Heart left ventricle (tissue), 16 donors: ENCODE data around the gene SBSN. TPM values are rescaled to one million over a fixed set of nuclear protein-coding genes. Genes with fewer than 3 reads are reported as not detected.

Source experiments
- ATAC-seq, 4 donors: fragments of 200-7000 bp; cut with Tn5 transposase; one replicate each; pipeline ENCODE4 v1.9.1; 2020 to 2022; ENCODE audit warnings: moderate library complexity in 4 of 4, mild to moderate bottlenecking in 3 of 4, moderate number of reproducible peaks in 1 of 4
- DNase-seq, 5 donors: peaks; one replicate each; pipeline ENCODE4 v3.0.0-alpha.2; 2020
- H3K27ac ChIP-seq, 12 donors: fragments of 200-600 bp; sonication (generic) in 4 of 12; one replicate each; pipeline versions ENCODE4 v1.5.0 to v1.8.0; 2016 to 2022; ENCODE audit warnings: mild to moderate bottlenecking in 2 of 12
- H3K27me3 ChIP-seq, 9 donors: fragments of 200-600 bp; sonication (generic) in 2 of 9; one replicate each; pipeline versions ENCODE4 v1.5.1 to v1.8.0; 2016 to 2022; ENCODE audit warnings: mild to moderate bottlenecking in 3 of 9
- H3K36me3 ChIP-seq, 9 donors: fragments of 200-600 bp; sonication (generic) in 2 of 9; one replicate each; pipeline versions ENCODE4 v1.5.0 to v1.8.0; 2018 to 2022; ENCODE audit warnings: mild to moderate bottlenecking in 2 of 9
- H3K4me1 ChIP-seq, 12 donors: fragments of 200-600 bp; sonication (generic) in 4 of 12; one replicate each; pipeline versions ENCODE4 v1.5.0 to v1.8.0; 2016 to 2022; ENCODE audit warnings: mild to moderate bottlenecking in 3 of 12
- H3K4me3 ChIP-seq, 12 donors: fragments of 200-600 bp; sonication (generic) in 4 of 12; one replicate each; pipeline versions ENCODE4 v1.5.0 to v1.8.0; 2017 to 2022; ENCODE audit warnings: mild to moderate bottlenecking in 9 of 12, moderate library complexity in 4 of 12
- H3K9me3 ChIP-seq, 12 donors: fragments of 200-600 bp; sonication (generic) in 4 of 12; one replicate each; pipeline versions ENCODE4 v1.5.0 to v1.8.0; 2016 to 2022; ENCODE audit warnings: mild to moderate bottlenecking in 1 of 12
- POLR2A ChIP-seq, 2 donors: fragments of 450-650 bp; IDR thresholded peaks; one replicate each; pipeline ENCODE4 v1.6.1; 2017; ENCODE audit warnings: antibody characterized with exemption in 2 of 2, mild to moderate bottlenecking in 2 of 2, moderate library complexity in 2 of 2
- WGBS, 4 donors: extraction: QIAGEN DNeasy Blood & Tissue Kit in 2 of 4; methylation state at CpG; one replicate each; pipeline versions ENCODE4 v1.1.5 to v1.1.7; 2013 to 2018; 5-methylcytosine and 5-hydroxymethylcytosine counted together
- intact Hi-C, 10 donors: fragments of 100-400 bp; cut with DNase I; formaldehyde crosslinking; loops; one replicate each; pipeline versions ENCODE4 v1.11.1 to v1.14.2; 2022
- polyA plus RNA-seq, 2 donors: library from polyadenylated mRNA; stranded (reverse); fragments of 200-250 nt; gene quantifications; one replicate each; pipeline ENCODE4 v1.2.3, GENCODE V29; 2013
- total RNA-seq, 9 donors: library from RNA; depleted of rRNA in 2 of 9; stranded (reverse); fragments of >200 nt in 2 of 9; fragmentation: NEBNext Ultra II Directional in 3 of 9; extraction: Animal tissue kit (Norgen Biotek cat#: 25700) in 3 of 9; gene quantifications; one replicate each; pipeline versions ENCODE4 v1.1.0 to v1.2.4, GENCODE V29; 2016 to 2023
- TF ChIP-seq, protein P1 (sequence below), 12 donors: fragments of 200-600 bp; sonication (generic) in 4 of 12; IDR thresholded peaks; one replicate each; pipeline versions ENCODE4 v1.5.0 to v1.8.0; 2018 to 2022; ENCODE audit warnings: antibody characterized with exemption in 12 of 12, mild to moderate bottlenecking in 5 of 12
- donor health status: ischemic (EF 13 %, LVEDD 7.1; RV severe dilation, severe dysfunction).
- donor health status: healthy with polysubstance abuse.
- donor health status: DM: no; HTN: yes; CAD: no.
- donor health status: DM: no; HTN: no; CAD: no.
- donor health status: ischemic (EF 25% LVEDD 6.9; RV normal size, moderate dysfunction).
- donor health status: ischemic (EF 25% LVEDD 5.7; RV mildly dilated, moderate dysfunction).
- donor health status: healthy.
- donor health status: DM: yes; HTN: yes; CAD: no.
- donor health status: ischemic (EF 35%, LVEDD 5.7; RV mildly dilated, moderate dysfunction).
- donor health status: nonischemic (EF 11% LVEDD 7.7; RV severe dilation, severe dysfunction).
- donor health status: DM: yes; HTN: yes; CAD: no.
- donor health status: PGD.
- donor health status: ischemic (EF 29% LVEDD 5.4; RV normal size, mild dysfunction).
- donor health status: nonischemic (EF 23%, LVEDD 6.1; RV moderate dilation, normal function).

SBSN gene
- total and polyA plus RNA-seq, 11 donors = not detected

DNA sequence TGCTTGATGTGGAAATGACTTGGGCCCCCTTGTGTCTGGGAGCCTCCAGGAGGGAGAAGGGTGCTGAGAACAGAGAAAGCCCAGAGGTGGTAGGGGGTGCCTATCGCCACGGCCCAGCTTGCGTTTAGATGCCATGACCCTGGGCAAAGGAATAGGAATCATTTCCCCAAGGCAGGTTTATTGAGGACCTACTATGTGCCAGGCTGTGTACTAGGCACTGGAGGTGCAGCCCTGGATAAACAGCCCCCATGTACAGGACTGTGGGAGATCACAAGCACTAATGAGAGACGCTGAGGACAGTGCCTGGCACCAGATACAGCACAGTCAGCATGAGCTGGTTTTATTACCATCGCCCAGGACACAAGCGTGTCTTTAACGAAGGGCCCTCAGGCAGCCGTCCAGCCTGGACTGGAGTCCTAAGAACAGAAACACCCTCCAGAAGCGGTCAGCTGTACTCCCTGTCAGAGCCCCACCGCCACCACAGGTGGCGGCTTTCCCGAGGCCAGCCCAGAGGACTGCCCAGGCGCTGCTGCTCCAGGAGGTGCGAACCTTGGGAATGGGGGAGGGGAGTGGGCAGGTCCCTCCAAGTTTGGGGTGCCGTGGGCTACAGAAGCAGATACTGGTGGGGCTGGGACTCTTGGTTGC lies 21.9 kb upstream of the SBSN start:
- intact Hi-C loops = loop anchor here in 9 of 10 donors (2.0 to 10.0 kb wide), 5 partner anchors 62 to 167 kb away; partner anchors contain the start of genes KMT2B (in 4 of the 9) and HAUS5 (in 3 of the 9)
- peak in 1 of 5 donors; percentile 20 for DNase-seq
- 91 to 94% (median 93%) methylated on average over 15 of the region's 15 CpGs for WGBS, 4 donors

DNA sequence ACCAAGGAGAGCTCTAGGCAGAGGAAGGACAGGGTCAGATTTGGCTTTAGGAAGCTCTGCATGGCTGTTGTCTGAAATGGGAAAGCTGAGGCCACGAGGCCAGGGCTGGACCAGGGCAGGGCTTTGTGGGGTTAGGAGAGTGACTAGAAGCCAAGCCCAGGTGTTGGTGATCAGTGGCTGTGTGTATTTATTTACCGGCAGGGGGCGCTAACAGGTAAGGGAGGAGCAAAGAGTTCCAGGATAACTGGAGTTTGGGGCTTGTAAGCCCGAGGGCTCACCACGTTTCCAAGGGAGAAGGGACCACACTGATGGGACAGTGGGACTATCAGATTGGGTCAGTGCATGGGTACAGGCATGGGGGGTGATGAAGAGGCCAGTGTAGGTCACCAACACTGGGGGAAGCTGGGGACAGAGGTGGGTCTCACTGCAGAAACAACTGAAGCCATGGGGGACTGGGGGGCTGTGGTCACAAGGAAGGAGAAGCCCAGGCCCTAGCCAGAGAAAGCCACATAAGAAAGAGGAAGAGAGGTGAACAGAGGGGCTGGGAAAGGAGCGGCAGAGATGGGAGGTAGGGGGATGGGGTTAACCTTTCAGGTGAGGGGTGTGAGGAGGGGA lies 21.2 kb upstream of the SBSN start:
- no peaks in the 10 kb centered on the region for H3K27me3 ChIP-seq
- ATAC-seq (no peak), DNase-seq (peak in 3 of 5 donors; percentile 48 to 52 (median 50))
- 20 to 24% (median 23%) methylated on average over 6 of the region's 6 CpGs for WGBS, 4 donors
- H3K9me3 ChIP-seq = no peaks in the 10 kb centered on the region
- no peak for TF ChIP-seq POLR2A (IDR thresholded peaks at IDR 0.05)
- TF ChIP-seq, protein P1, sequence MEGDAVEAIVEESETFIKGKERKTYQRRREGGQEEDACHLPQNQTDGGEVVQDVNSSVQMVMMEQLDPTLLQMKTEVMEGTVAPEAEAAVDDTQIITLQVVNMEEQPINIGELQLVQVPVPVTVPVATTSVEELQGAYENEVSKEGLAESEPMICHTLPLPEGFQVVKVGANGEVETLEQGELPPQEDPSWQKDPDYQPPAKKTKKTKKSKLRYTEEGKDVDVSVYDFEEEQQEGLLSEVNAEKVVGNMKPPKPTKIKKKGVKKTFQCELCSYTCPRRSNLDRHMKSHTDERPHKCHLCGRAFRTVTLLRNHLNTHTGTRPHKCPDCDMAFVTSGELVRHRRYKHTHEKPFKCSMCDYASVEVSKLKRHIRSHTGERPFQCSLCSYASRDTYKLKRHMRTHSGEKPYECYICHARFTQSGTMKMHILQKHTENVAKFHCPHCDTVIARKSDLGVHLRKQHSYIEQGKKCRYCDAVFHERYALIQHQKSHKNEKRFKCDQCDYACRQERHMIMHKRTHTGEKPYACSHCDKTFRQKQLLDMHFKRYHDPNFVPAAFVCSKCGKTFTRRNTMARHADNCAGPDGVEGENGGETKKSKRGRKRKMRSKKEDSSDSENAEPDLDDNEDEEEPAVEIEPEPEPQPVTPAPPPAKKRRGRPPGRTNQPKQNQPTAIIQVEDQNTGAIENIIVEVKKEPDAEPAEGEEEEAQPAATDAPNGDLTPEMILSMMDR (IDR thresholded peaks at IDR 0.05) = peak; percentile 56 to 85 (median 72)
- intact Hi-C loops = loop anchor here in 9 of 10 donors (2.0 to 10.0 kb wide), 5 partner anchors 63 to 168 kb away; partner anchors contain the start of genes KMT2B (in 4 of the 9) and HAUS5 (in 3 of the 9)
- peaks cover 4 to 26% (median 16%) of the 10 kb centered on the region in 12 donors for H3K4me1 ChIP-seq
- H3K4me3 ChIP-seq = no peak overlapping the region
- no peak overlapping the region for H3K27ac ChIP-seq
- peaks cover 0 to 12% (median 0%) of the 10 kb centered on the region in 9 donors for H3K36me3 ChIP-seq

More for the DNA sequence above, 21.9 kb upstream of the SBSN start:
- no peak for ATAC-seq
- no peaks in the 10 kb centered on the region for H3K9me3 ChIP-seq
- H3K27me3 ChIP-seq = no peaks in the 10 kb centered on the region
- H3K27ac ChIP-seq = no peak overlapping the region
- TF ChIP-seq POLR2A (IDR thresholded peaks at IDR 0.05) = no peak
- TF ChIP-seq, protein P1 (IDR thresholded peaks at IDR 0.05) = no peak
- H3K4me1 ChIP-seq = peaks cover 0 to 19% (median 11%) of the 10 kb centered on the region in 12 donors
- peaks cover 0 to 12% (median 0%) of the 10 kb centered on the region in 9 donors for H3K36me3 ChIP-seq
- no peak overlapping the region for H3K4me3 ChIP-seq

DNA sequence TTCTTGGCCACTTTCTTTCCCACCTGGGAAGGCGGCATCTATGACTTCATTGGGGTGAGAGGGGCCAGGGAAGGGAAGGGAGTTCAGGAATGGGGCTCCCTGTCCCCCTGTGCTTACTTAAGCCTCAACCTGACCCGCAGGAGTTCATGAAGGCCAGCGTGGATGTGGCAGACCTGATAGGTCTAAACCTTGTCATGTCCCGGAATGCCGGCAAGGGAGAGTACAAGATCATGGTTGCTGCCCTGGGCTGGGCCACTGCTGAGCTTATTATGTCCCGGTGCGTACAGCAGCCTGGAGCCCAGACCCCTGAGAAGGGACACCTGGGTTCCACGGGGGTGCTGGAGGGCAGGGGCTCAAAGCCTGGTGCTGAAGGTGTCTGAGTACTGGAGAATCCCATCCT lies 18.4 kb upstream of the SBSN start:
- no peaks in the 10 kb centered on the region for H3K9me3 ChIP-seq
- H3K4me1 ChIP-seq = peaks cover 4 to 30% (median 17%) of the 10 kb centered on the region in 12 donors
- no peaks in the 10 kb centered on the region for H3K27me3 ChIP-seq
- peak overlapping the region in 10 of 12 donors; percentile 63 to 98 (median 88) for H3K4me3 ChIP-seq
- intact Hi-C loops = loop anchor here in 7 of 10 donors (5.0 to 10.0 kb wide), 4 partner anchors 66 to 171 kb away; partner anchors contain the start of genes KMT2B (in 4 of the 7) and HAUS5 (in 3 of the 7)
- TF ChIP-seq, protein P1 (IDR thresholded peaks at IDR 0.05) = no peak
- TF ChIP-seq POLR2A (IDR thresholded peaks at IDR 0.05) = no peak
- WGBS, 4 donors = 86 to 88% (median 88%) methylated on average over 8 of the region's 8 CpGs
- H3K36me3 ChIP-seq = peaks cover 0 to 12% (median 0%) of the 10 kb centered on the region in 9 donors
- H3K27ac ChIP-seq = peak overlapping the region in 1 of 12 donors; percentile 87
- DNase-seq (no peak), ATAC-seq (no peak)
